MCF 10A (cell line): ENCODE measurements around the gene DCAF8L2. TPM values are rescaled to one million over a fixed set of nuclear protein-coding genes. Genes with fewer than 3 reads are reported as not detected.

Experiments used
- BruUV-seq: library from RNA; stranded (reverse); fragments of 400-500 nt; replicated peaks from 2 replicates; lab custom pipeline; 2021; lab: Mats Ljungman, UMichigan
- CTCF ChIA-PET: fragments of 300-600 bp; sonication (Branson Sonifier 250); formaldehyde crosslinking; extraction: SDS; loops from one replicate; lab custom pipeline; 2021; ENCODE audit warnings: antibody characterized with exemption, inconsistent platforms; lab: Yijun Ruan, JAX
- POLR2A ChIA-PET: fragments of 300-600, 350-650 bp; sonication (Branson Sonifier 250); formaldehyde crosslinking; extraction: SDS; loops from one replicate; lab custom pipeline; 2020; ENCODE audit warnings: antibody characterized with exemption, inconsistent platforms; lab: Yijun Ruan, JAX
- DNase-seq: peaks from one replicate; pipeline ENCODE4 v3.0.0-alpha.2; 2018; ENCODE audit not compliant: unreplicated experiment
- H3K27ac Mint-ChIP-seq: one replicate; pipeline ENCODE4 v1.8.0; 2022; ENCODE audit warnings: mild to moderate bottlenecking, low read depth, mixed read lengths; ENCODE audit not compliant: unreplicated experiment
- H3K27me3 Mint-ChIP-seq: one replicate; pipeline ENCODE4 v1.8.0; 2022; ENCODE audit warnings: mixed read lengths; ENCODE audit not compliant: insufficient read depth, unreplicated experiment
- H3K36me3 Mint-ChIP-seq: one replicate; pipeline ENCODE4 v1.8.0; 2022; ENCODE audit warnings: mild to moderate bottlenecking, moderate library complexity, mixed read lengths; ENCODE audit not compliant: insufficient read depth, unreplicated experiment
- H3K4me1 Mint-ChIP-seq: one replicate; pipeline ENCODE4 v1.8.0; 2022; ENCODE audit warnings: mixed read lengths; ENCODE audit not compliant: insufficient read depth, unreplicated experiment
- H3K4me3 Mint-ChIP-seq: one replicate; pipeline ENCODE4 v1.8.0; 2022; ENCODE audit warnings: mild to moderate bottlenecking, moderate library complexity, mixed read lengths; ENCODE audit not compliant: unreplicated experiment
- H3K9me3 Mint-ChIP-seq: one replicate; pipeline ENCODE4 v1.8.0; 2022; ENCODE audit warnings: mixed read lengths; ENCODE audit not compliant: unreplicated experiment
- CTCF ChIP-seq: fragments of 200-600 bp; IDR thresholded peaks from one replicate; pipeline ENCODE4 v1.8.0; 2022; ENCODE audit warnings: antibody characterized with exemption, mild to moderate bottlenecking; ENCODE audit not compliant: unreplicated experiment
- intact Hi-C: fragments of 100-400 bp; cut with micrococcal nuclease; formaldehyde crosslinking; loops from 2 replicates; pipeline ENCODE4 v1.14.1; 2022
- total RNA-seq: library from RNA; stranded (reverse); gene quantifications from 2 replicates; pipeline ENCODE4 v1.2.3, GENCODE V29; 2022

The DCAF8L2 gene
- total RNA-seq, 1 experiment from 2014 or later: not detected

GRCh38 chrX:27619975-27620374, 29.8 kb downstream of the DCAF8L2 start:
- Mint-ChIP-seq H3K4me3 (no peak overlapping the region), H3K4me1 (no peaks in the 10 kb centered on the region), H3K27ac (no peak overlapping the region), H3K27me3 (no peaks in the 10 kb centered on the region), H3K9me3 (peaks cover 7% of the 10 kb centered on the region), H3K36me3 (no peaks in the 10 kb centered on the region)
- no TSS peak for BruUV-seq
- DNase-seq: peak; percentile 47
- ChIA-PET CTCF (interaction anchor here (0.5 to 2.0 kb wide), 10 partner anchors 12 to 1459 kb away, joined by 3 to 6 read pairs (median 3); partner anchors contain the start of gene MAGEB6B), POLR2A (no interaction called here)
- peak; percentile 42 for TF ChIP-seq CTCF
- intact Hi-C loops: loop anchor here (2.0 to 5.0 kb wide), 2 partner anchors 62 to 65 kb away; no protein-coding TSS in a partner anchor

GRCh38 chrX:27622883-27623282, 32.7 kb downstream of the DCAF8L2 start:
- no TSS peak for BruUV-seq
- TF ChIP-seq CTCF: no peak
- DNase-seq: no peak
- no peaks in the 10 kb centered on the region for H3K27me3 Mint-ChIP-seq
- no peak overlapping the region for H3K27ac Mint-ChIP-seq
- H3K4me1 Mint-ChIP-seq: no peaks in the 10 kb centered on the region
- H3K4me3 Mint-ChIP-seq: no peak overlapping the region
- no peaks in the 10 kb centered on the region for H3K36me3 Mint-ChIP-seq
- POLR2A ChIA-PET: interaction anchor here (1.5 kb wide), 1 partner anchor 53 kb away, joined by 4 read pairs; no protein-coding TSS in a partner anchor
- intact Hi-C loops: loop anchor here (5.0 kb wide), 1 partner anchor 59 kb away; no protein-coding TSS in a partner anchor
- no peaks in the 10 kb centered on the region for H3K9me3 Mint-ChIP-seq
- CTCF ChIA-PET: interaction anchor here (1.2 kb wide), 1 partner anchor 59 kb away, joined by 3 read pairs; no protein-coding TSS in a partner anchor

- ChIA-PET CTCF (interaction anchor here (0.6 to 0.8 kb wide), 2 partner anchors 9 to 530 kb away, joined by 3 read pairs; no protein-coding TSS in a partner anchor), POLR2A (no interaction called here)
- no peak for TF ChIP-seq CTCF
- H3K4me3 Mint-ChIP-seq: no peak overlapping the region
- H3K9me3 Mint-ChIP-seq: peaks cover 8% of the 10 kb centered on the region
- H3K27ac Mint-ChIP-seq: no peak overlapping the region
- H3K36me3 Mint-ChIP-seq: no peaks in the 10 kb centered on the region
- intact Hi-C loops: no loop called here
- BruUV-seq: no TSS peak
- no peaks in the 10 kb centered on the region for H3K4me1 Mint-ChIP-seq
- no peaks in the 10 kb centered on the region for H3K27me3 Mint-ChIP-seq
- DNase-seq: no peak
Observed at GRCh38 chrX:27626066-27626465, 35.9 kb downstream of the DCAF8L2 start.

- intact Hi-C loops: no loop called here
- CTCF ChIA-PET: interaction anchor here (0.7 kb wide), 1 partner anchor 24 kb away, joined by 3 read pairs; no protein-coding TSS in a partner anchor
Observed at GRCh38 chrX:27633328-27633727, 43.2 kb downstream of the DCAF8L2 start.

More at GRCh38 chrX:27633328-27633727, 43.2 kb downstream of the DCAF8L2 start:
- no TSS peak for BruUV-seq
- peaks cover 16% of the 10 kb centered on the region for H3K9me3 Mint-ChIP-seq
- H3K4me3 Mint-ChIP-seq: no peak overlapping the region
- POLR2A ChIA-PET: no interaction called here
- H3K27me3 Mint-ChIP-seq: no peaks in the 10 kb centered on the region
- peaks cover 6% of the 10 kb centered on the region for H3K36me3 Mint-ChIP-seq
- H3K4me1 Mint-ChIP-seq: no peaks in the 10 kb centered on the region
- no peak for TF ChIP-seq CTCF
- no peak for DNase-seq
- H3K27ac Mint-ChIP-seq: no peak overlapping the region
